ENCODE data around the gene NPFFR2.
"Not testable (repeated sequence)": the region's sequence is repeated elsewhere in the genome, so short reads cannot be mapped to it uniquely, and the experiment has no call there.

Gene NPFFR2

DNA sequence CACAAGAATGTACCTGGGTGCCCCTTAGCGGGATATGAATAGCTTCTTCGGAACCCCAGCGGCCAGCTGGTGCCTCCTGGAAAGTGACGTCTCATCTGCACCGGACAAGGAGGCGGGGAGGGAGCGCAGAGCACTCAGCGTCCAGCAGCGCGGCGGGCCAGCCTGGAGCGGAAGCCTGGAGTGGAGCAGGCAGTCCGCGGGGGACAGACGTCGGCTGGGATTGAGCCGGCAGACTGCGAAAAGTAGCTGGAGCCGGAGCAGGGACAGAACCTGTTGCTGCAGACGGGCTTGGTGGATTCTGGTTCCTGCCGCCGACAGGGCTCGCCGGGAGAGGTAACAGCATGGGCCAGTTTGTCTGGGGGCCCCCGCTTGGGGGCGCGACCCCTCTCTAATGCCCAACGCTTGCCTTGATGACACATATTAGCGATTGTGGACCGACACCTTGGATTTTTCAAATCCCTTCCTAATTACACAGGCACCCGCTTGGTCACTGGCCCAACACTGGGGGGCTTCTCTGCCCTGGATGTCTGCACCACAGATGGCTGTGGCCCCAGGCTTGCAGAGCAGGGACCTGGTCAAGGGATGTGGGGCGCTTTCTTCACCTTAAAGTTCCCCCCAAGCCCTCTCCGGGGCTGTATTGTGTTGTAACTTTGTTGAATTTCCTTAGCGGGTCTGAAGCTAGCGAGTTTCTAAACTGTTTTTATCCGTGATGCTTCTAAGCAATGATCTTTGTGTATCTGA, at the start of gene NPFFR2:
Gene NPFFR2 (plus strand): TSS at position 133 of the 741 bp plus-strand sequence. CDS start 96,592 bp downstream, outside the sequence.
- no peak for DNase-seq

DNA sequence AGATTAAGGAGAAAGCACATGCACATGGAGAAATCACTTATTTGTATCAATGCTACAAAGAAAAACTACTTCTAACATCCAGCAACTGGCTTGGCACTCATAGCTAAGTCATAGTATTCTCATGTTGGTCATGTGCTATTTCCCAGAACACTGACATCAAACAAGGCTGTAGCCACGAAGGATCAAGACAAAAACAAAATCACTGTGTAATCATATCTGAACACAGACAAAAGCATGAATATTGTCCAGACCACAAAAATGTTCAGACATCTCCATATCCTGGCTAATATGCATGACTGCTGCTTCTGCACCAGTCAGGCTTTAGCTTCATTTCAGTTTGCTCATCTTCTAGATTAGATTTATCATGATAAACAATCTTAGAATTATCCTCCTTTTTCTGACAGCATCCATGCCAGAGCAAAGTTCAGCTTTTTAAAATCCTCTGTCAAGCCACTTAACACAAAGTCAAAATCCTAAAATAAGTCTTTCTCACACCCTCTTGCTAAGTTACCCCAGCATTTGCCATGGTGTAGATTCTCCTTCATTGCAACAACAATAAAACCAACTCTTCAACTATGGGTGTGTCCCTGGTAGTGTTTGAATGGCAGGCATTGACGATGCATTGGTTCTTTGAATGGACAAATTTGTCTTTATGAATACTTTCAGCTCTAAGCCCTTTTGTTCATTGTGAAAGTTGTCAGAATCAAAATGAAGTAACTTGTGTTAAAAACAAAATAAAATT, 39.1 kb upstream of the NPFFR2 start:
- no peak for DNase-seq

DNA sequence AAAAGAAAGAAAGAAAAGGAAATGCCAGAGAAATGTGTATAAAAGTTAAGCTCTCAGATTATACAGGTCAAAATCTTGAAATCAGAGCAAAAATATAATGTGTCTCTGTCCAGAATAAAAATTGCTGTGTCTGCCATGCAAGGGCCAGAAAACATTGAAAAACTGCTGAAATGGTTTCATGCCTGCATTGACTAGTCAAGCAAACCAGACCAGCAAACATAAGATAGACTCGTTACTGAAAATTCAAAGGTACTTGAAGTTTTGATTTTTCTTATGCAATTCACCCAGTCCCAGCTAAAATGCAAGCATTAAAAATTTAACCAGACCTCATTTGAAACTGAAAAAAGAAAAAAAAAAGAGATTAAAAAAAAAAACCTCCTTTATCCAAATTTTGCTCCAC, 37.2 kb upstream of the NPFFR2 start:
- no peak for DNase-seq

DNA sequence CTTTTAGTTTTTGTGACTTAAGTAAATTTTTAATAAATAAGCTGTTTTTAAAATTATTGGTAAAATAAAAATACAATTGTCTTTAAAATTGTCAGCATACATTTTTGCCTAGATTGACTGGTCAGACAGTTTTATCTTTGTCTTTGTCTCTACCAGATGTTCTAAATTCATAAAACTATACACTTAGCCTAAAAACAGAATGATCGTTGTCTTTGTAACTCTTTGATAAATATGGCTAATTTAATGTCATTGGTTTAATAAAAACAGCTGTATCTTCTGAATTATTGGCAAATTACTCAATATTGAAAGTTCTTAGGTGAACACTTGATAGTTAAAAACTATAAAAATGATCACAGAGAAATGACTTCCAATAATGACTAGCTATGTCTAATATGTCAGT, 36.5 kb upstream of the NPFFR2 start:
- DNase-seq = no peak

DNA sequence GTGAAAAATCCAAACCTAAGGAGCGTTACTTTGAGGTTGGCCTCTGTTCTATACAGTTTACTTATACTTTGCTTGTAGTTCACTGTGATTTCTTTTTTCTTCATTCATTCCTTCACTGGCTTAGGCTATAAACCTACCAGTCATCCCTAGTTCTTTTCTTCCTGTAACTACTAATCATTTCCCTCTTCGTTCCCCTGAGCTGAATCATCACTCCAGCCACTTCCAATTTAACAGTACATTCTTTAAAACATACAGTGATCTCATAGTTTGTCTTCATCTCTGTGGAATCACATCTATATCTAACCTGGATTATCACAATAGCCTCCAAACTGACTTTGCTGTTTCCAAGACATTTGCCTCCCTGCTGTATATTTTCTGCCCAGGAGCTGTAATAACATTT, 25.2 kb upstream of the NPFFR2 start:
- no peak for DNase-seq

DNA sequence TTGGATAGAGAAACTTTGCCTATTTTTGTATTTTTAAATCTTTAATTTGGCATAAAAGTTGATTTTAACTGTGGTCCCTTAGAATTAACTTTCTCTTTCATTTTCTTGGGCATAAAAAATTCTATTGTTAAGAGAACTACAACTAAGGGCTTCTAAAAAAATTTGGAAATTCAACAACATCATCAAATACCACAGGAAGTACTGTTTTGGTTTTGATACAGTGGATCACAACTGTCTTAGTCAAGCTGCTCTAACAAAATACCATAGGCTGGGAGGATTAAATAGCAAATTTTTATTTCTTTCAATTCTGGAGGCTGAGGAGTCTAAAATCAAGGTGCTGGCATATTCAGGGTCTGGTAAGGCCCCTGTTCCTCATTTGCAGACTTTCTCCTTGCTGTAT, 19.9 kb upstream of the NPFFR2 start:
- no peak for DNase-seq

DNA sequence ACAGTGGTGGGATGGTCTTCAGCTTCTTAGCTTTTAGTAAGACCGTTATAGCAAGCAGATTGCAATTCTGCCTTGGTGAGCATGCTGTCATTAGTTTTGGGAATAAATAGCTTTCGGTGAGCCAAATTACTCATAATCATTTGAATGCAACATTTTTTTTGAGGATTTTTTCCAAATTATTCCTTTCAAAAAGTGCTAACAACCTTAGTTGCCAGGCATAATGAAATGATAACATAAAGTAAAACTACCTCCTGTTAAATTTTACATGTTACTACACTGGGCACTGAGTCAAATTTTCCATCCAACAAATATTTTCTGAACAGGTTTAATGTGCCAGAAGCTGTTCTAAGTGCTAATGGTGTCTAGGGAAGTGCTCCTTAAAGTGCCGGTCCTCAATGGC, 15.8 kb upstream of the NPFFR2 start:
- no peak for DNase-seq

DNA sequence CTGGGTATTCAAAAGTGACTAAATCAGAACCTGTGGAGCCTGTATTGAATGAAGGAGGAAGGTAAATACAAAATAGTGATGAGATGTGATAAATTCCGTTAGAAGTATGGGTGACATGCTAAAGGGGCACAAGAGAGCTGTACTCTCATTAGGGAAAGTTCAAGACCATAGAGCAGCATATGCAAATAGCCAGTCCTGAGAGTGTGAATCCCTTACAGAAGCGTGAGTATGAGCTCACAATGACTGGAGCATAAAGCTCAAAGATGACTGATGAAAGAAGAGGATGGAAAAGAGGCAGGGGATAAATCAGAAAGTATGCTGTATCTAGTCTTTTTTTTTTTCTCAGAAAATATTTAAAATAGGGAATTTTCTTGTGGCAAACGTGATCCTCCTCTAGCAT, 12.1 kb upstream of the NPFFR2 start:
- DNase-seq = no peak

DNA sequence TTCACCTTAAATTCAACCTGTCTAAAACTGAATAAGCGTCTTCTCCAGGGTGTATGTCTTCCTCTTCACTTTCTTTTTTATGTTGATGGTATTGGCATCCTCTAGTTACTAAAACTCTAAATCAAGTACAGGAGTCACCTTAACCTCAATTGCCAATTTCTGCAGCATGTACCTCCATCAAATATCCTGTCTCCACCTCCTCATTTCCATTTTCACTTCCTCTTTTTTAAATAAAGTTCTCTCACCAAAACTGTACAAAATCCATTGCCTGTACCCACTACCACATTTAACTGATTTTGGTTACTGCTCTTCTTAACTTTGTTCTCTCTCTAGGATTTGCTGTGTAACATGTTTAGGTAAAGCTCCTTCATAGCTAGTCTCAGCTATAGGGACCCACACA, 9.2 kb upstream of the NPFFR2 start:
- no peak for DNase-seq

DNA sequence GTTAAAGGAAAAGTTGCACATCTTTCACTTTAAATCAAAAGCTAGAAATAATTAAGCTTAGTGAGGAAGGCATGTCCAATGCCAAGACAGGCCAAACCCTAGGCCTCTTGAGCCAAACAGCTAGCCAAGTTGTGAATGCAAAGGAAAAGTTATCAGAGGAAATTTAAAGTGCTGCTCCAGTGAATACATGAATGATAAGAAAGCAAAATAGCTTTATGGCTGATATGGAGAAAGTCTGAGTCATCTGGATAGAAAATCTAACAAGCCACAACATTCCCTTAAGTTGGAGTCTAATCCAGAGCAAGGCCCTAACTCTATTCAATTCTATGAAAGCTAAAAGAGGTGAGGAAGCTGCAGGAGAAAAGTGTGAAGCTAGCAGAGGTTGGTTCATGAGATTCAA, 23.8 kb downstream of the NPFFR2 start:
- DNase-seq = no peak

DNA sequence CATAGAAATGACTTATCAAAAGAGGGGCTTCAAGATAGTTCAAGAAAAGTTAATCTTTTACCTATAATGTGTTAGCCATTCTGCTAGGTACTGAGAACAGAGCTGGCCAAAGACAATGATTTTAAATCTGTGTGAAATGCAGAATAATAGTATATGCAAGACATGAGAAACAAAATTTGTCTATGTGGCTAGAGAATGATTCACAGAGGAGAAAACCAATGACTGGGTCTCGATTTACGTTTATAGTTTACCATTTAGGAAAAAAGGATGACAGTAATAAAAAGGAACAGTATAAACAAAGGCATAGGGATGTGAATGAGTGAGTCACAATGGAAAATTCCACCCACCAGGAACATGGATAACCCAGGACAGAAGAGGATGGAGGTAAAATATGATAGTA, 31.9 kb downstream of the NPFFR2 start:
- no peak for DNase-seq

DNA sequence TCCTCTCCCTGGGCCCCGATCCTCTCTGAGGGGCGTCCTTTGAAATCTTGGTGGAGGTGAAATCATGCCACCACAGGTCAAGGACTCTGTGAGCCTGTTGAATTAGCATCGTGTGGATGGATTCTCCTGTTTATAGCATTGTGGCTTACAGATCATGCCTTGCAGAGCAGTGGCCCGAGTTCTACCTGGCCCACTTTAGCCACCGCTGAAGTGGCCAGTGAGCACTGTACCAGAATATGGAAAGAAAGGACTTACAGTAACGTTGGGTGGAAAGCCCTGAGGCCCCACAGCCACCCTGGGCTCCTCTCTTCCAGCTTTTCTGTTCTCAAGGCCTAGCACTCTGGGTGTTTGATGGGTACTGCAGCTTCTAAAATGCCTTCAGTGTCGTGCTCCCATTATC, 35.3 kb downstream of the NPFFR2 start:
- DNase-seq = no peak

DNA sequence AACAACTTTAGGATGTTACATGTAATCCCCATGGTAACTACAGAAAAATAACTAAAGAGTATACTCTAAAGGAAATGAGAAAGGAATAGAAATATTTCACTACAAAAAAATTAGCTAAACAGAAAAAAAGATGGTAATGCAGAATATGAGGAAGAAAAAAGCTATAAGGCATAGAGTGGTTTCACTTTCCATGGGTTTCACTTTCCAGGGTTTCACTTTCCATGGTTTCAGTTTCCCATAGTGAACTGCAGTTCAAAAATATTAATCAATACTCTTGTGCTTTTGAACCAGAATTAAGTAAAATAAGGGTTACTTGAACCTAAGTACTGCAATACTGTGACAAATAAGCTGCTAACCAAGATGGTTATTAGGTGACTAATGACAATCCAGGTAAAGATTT, 42.0 kb downstream of the NPFFR2 start:
- DNase-seq = no peak

DNA sequence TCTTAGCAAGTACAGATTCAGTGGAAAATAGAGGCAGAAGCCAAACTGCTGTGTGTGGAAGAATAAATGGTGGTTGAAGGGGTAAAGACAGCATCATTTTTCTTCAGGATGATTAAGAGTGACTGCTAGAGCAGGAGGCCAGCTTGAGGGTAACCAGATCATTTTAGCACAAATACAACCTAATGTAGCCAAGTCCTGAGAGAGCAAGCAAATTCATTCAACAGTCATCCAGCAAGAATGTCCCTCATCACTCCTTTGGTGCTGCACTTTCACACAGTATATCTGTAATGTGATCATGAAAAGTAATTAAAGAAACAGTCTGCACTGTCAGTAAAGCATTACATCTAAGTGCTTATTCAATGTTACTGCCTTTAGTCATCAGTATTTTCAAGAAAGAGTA, 44.8 kb downstream of the NPFFR2 start:
- no peak for DNase-seq

DNA sequence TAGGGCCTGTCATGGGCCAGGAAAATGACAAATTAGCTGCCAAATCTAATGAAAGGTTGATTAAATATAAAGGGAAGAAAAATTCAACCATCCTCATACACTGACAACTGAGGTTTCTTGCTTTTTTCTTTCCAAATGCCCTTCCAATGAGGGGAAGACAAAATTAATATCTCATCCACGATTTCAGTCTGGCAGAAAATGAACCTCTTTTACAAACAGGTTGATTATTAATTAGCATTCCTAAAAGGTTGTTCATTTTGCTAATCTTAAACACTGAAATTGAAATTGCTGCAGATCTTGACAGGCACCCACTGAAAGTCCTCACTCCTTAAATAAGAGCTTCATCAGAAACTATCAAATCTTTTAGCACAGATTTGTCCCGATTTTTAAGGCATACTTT, 45.5 kb downstream of the NPFFR2 start:
- no peak for DNase-seq

DNA sequence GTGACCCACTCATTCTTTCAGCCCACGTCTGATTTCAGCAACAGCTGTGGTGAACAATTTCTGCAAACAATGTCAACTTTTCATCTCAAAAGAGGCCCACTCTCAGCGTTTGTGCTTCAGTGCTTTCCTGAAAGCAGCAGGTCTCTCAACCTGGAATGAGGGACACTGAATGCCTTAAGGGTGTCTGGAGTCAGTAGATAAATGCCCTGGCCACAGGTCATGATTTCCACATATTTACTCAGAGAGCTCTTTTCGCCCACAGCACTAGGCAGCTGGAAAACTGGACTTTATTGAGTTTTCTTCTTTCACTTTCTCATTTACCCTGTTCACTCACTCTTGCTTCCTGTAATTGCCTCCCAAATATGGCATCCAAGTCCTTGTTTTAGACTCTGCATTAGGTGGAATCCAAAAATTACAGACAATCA, 52.8 kb downstream of the NPFFR2 start:
- DNase-seq = no peak

DNA sequence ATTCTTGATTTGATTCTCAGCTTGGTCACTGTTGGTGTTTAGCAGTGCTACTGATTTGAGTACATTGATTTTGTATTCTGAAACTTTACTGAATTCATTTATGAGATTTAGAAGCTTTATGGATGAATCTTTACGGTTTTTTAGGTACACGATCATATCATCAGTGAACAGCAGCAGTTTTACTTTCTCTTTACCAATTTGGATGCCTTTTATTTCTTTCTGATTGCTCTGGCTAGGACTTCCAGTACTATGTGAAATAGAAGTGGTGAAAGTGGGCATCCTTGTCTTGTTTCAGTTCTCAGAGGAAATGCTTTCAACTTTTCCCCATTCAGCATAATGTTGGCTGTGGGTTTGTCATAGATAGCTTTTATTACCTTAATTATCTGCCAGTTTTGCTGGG, 58.8 kb downstream of the NPFFR2 start:
- DNase-seq = not testable (repeated sequence)

DNA sequence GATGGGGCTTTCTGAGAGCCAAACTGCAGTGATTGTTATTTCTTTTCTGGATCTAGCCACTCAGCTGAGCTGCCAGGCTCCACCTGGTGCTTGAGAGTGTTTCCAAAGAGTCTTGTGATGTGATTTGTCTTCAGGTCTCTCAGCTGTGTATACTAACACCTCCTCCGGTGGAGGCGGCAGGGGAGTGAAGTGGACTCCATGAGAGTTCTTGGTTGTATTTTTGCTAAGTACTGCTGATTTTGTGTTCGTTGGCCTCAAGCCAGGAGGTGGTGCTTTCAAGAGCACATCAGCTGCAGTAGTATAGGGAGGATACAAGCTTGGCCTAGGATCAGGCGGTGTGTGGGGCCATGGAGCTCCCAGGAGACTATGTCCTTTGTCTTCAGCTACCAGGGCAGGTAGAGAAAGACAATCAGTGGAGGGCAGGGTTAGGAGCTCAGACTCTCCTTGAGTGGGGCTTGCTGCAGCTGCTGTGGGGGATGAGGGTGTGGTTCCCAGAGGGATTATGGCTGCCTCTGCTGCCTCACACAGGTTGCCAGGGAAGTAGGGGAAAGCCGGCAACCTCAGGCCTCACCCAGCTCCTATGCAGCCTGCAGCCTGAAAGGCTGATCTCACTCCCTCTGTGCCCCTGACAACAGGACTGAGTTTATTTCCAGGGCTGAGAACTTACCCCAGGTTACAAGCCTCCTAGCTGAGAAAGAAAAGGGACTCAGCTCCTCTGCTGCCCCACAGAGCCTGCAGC, 62.4 kb downstream of the NPFFR2 start:
- no peak for DNase-seq

DNA sequence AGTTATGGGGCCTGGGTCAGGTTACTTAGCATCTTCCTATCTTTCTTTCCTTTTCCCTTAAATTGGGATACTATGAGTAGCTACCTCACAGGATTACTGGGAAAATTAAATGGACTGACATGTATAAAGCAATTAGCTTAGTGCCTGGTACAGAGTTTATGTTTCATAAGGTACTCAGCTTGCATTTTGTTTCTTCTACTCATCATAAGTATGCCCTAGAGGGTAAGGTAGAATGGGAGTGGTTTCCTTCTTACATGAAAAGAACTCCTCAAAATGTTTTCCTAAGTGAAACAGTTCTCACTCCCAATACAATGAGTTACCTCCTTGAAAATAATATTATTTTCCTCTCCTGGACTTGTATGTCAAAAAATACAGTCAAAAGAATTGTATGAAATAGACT, 75.7 kb downstream of the NPFFR2 start:
- DNase-seq = no peak

DNA sequence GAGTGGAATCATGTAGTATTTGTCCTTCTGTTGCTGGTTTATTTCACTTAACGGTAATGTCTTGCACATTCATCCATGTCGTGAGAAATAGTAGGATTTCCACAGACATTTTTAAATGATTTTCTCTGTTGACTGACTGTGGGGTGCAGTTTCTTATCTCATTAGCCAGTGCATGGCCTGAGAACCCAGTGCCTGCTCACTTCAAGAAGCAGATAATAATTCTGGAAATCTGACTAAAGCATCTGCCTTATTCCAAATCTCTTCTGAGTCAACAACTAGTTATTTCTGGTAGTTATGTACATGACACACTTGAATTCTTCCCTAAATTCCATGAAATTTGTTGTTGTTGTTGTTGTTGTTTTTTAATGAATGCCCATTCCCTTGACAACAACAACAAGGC, 77.6 kb downstream of the NPFFR2 start:
- DNase-seq = no peak

DNA sequence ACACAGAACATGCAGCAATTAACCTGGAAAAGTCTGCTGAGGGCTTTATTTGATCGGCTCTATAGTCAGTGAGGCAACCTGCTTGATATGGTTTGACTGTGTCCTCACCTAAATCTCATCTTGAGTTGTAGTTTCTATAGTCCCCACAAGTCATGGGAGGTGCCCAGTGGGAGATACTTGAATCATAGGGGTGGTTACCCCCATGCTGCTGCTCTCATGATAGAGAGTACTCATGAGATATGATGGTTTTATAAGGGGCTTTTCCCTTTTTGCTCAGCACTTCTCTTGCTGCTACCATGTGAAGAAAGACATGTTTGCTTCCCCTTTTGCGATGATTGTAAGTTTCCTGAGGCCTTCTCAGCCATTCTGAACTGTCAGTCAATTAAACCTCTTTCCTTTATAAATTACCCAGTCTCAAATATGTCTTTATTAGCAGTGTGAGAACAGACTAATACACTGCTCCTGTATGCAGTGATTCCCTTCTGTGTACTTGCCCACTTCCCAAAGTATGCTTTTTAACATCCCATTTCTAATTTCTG, 78.2 kb downstream of the NPFFR2 start:
- no peak for DNase-seq

DNA sequence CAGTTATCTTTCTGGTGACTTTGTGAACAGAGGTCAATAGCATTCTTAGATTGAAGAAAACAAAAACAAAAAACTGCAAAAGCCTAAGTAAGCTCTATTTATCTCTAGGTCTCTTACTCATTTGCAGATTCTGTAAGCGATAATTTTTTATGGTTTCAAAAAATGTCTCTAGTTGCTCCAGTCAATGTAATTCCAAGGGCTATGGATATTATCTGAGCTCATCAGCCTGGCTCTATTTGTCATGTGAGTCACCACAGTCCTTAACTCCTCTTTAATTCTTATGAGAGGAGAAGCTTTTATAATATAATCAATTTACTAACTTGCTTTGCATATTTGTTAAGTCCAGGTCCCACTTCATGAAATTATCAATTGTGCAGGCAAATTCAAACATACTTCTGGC, 79.1 kb downstream of the NPFFR2 start:
- no peak for DNase-seq

DNA sequence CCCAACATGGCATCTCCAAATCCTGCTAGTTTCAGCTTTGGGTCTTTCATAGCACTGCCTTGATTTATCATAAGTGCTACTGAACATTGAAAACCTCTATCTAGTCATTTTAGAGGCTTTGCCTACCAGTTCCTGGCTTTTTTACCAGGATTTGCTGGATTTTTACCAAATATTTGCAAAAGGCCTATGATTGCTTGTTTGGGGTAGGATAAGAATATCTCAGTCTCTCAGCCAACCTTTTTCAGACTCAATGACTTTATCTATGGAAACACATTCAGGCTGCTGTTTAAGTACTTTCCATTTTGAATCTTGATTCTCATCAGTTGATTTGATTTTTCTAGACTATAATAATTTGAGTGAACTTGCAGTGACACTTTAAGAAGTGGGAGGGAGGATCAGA, 80.1 kb downstream of the NPFFR2 start:
- DNase-seq = no peak
